K562 treated with DMSO at 1 percent for 48 hours (cell line): ENCODE measurements around the gene OBSL1. TPM values are rescaled to one million over a fixed set of nuclear protein-coding genes. Genes with fewer than 3 reads are reported as not detected.

Experiments used
- total RNA-seq: library from RNA; unstranded; fragments of 300-600 nt; gene quantifications from 2 replicates; pipeline ENCODE4 v1.2.3, GENCODE V29; 2022; ENCODE audit warnings: low replicate concordance; ENCODE audit errors: extremely low read depth

Gene OBSL1
- not detected in 2 replicates for total RNA-seq

DNA sequence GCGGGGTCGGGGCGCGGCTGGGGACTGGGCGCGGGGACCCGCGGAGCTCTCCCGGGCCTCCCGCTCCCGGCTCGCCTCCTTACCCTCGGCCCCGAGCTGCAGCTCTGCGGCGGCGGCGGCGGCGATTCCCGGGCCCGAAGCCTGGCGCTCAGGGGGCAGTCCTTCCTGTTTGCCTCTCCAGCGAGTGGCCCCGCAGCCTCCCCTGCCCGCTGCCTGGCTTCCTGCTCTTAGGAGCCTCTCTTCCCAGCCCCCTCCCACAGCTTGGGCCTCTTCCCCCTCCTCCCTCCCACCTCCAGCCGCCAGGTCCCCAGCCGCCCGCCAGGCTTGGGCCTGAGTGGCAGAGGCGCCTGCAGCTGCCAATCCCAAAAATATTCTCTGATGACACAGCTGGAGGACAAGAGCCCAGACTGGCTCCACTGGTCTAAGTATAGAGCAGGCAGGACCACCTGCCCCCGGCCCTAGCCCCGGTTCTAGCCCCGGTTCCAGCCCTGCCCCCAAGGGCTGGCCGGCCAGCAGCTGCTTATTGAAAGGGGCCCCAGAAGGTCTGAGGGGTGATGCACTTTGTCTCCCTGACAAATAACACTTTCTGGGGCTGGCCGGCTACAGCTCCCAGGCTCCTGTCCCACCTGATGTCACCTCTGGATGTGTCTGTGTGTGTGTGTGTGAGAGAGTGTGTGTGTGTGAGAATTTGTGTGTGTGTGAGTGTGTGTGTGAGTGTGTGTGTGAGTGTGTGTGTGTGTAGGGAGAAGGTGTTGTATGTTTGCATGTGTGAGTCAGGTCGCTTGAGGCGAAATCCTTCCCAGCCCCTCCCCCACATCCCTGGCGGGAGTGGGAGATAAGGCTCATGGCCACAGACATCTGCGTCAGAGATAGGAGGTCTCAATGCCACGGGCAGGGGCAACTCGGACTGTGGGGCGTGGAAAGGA is at the start of gene OBSL1:
TSS of gene OBSL1 (minus strand) at position 229 of the 926 bp plus-strand sequence. CDS start 307 bp downstream, outside the sequence.

DNA sequence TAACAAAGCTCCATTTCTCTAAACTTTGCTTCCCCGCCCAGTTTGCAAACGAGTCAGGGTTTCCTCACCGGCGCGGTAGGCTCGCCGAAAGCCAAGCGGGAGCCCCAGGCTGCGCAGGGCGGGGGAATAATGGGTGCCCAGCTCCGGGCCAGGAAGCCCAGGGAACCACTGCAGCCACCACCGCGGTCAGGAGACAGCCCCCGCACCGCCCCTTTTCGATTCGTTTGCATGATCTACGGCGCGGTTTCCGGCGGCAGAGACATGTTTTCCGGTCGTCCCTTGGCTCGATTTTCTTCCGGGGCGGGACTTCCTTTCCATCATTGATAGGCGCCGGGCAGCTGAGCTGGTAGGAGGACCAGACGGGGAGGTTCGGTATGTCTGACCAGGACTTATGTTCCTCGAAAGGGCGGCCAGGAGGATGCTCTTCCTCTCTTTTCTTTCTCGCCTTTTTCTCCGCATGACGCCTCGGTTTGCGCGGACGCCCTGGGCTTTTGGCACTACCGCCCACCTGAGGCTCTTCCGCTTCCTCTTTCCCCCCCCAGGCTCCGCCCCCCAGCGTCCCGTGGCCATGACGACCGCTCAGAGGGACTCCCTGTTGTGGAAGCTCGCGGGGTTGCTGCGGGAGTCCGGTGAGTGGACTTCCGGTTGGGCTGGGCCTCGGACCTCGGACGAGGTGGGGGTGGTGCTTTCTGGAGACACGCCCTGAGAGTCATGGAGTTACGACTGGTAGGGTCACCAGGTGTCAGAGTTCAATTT is 26.4 kb upstream of the OBSL1 start, which contains the start of gene STK11IP:
TSS of gene STK11IP (plus strand) at position 306 of the 756 bp plus-strand sequence. CDS start at position 569, 263 bp downstream.

DNA sequence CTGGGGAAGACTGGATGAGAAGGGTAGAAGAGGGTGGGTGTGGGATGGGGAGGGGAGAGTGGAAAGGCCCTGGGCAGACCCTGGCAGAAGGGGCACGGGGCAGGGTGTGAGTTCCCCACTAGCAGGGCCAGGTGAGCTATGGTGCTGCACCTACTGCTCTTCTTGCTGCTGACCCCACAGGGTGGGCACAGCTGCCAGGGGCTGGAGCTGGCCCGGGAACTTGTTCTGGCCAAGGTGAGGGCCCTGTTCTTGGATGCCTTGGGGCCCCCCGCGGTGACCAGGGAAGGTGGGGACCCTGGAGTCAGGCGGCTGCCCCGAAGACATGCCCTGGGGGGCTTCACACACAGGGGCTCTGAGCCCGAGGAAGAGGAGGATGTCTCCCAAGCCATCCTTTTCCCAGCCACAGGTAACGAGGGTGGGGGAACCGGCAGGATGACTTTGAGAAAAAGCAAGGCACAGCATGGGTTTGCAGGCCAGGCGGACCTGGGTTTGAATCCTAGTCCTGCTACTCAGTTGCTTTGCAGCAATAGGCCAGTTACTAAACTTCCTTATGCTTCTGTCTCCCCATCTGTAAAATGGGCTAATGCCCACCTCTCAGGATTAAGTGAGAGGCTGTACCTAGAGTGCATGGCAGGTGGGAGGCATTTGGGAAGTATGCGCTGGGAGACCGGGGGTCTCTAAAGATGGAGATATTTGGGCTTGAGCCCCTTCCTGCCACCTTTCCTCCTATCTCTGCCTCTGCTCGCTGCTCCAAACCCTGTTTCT is 1.1 kb upstream of the OBSL1 start, which contains the start of gene INHA:
TSS of gene INHA (plus strand) at position 74 of the 765 bp plus-strand sequence. CDS start at position 139, 65 bp downstream.

DNA sequence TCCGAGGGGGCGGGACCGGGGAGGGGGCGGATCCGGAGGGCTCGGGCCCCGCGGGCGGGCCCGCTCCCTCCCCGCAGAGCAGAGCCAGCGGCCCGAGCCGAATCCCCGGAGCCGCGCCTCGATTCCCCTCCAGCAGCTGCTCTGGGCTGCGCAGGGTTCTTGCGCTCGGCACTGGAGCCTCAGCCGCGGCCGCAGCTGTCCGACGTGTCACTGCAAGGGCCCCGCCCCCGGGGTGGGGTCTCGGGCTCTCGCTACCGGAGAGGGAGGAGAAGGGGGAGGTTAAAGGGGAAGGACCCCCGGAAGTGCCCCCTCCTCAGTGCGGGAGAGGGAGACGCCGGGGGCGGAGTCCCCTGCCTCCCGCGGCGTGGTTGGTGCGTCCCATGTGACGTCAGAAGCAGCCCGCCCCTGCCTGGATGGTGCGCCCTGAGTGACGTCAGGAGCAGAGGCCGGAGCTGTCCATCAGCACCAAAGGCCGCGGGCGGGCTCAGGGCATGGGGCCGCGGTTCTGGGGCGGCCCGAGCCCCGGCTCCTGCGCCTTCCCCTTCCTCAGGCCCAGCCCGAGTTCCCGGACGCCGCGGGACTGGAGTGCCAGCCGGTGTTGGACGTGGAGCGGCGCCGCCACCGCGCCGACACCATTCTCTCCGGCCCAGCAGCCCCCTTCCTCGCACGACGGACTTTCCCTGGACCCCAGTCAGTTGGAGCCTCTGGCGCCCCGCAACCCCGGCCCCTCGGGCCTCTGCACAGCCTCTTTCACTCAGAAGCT is 27.6 kb downstream of the OBSL1 start, which contains the start of the genes CHPF and TMEM198:
TSS of gene CHPF (minus strand) at position 214 of the 763 bp plus-strand sequence. CDS start 271 bp downstream, outside the sequence.
TSS of gene TMEM198 (plus strand) at position 433 of the 763 bp plus-strand sequence. CDS start 700 bp downstream, outside the sequence.

DNA sequence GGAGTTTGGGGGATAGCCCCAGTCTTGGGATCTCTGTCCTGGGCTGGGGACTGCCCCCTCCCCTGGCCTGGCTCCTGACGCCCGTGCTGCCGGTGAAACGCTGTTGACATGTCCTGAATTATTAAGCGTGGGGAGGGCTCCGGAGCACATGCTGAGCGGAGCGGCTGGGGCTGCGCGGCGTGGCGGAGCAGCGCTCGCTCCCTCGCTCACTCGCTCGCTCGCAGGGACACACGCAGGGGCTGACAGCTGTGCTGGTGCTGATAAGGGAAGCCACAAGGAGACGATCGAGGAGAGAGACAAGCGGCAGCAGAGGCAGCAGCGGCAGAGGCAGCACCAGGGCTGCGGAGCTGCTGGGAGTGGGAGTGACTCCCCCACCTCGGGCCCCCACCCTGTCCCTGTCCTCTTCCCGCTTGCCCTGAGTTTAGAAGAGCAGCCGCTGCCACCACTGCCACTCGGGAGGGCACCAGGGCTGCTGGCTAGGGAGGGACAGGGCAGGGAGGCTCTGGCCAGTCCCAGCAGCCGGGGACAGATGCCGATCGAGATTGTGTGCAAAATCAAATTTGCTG is 57.1 kb downstream of the OBSL1 start, which contains the start of gene ASIC4:
TSS of gene ASIC4 (plus strand) at position 287 of the 566 bp plus-strand sequence. CDS start at position 530, 243 bp downstream.

Other genes with a start within 250 kb of the OBSL1 start
- not detected in 2 replicates for gene RESP18, start 238.8 kb downstream of the OBSL1 start, total RNA-seq
- gene DNPEP, start 183.6 kb downstream of the OBSL1 start, total RNA-seq: not detected in 2 replicates
- gene DES, start 153.2 kb downstream of the OBSL1 start, total RNA-seq: not detected in 2 replicates
- gene SPEG, start 136.7 kb downstream of the OBSL1 start, total RNA-seq: not detected in 2 replicates
- 259 TPM in 1 of 2 replicates, not detected in the other for gene GMPPA, start 72.6 kb downstream of the OBSL1 start, total RNA-seq
- not detected in 2 replicates for gene ASIC4, start 57.1 kb downstream of the OBSL1 start, total RNA-seq
- 168 TPM in 1 of 2 replicates, not detected in the other for gene CHPF, start 27.7 kb downstream of the OBSL1 start, total RNA-seq
- not detected in 2 replicates for gene TMEM198, start 27.5 kb downstream of the OBSL1 start, total RNA-seq
- not detected in 2 replicates for gene INHA, start 771 bp upstream of the OBSL1 start, total RNA-seq
- gene STK11IP, start 26.3 kb upstream of the OBSL1 start, total RNA-seq: not detected in 2 replicates
- gene SLC4A3, start 56.1 kb upstream of the OBSL1 start, total RNA-seq: not detected in 2 replicates